GM12878 (cell line): ENCODE measurements around the gene VBP1. TPM values are rescaled to one million over a fixed set of nuclear protein-coding genes. Genes with fewer than 3 reads are reported as not detected.

Experiments used
- ATAC-seq: fragments of 200-7000 bp; cut with Tn5 transposase; 3 replicates; pipeline ENCODE4 v1.9.1; 2020; ENCODE audit warnings: mild to moderate bottlenecking, moderate library complexity
- BruUV-seq: library from RNA; stranded (reverse); fragments of 400-500 nt; replicated peaks from 2 replicates; lab custom pipeline; 2021; lab: Mats Ljungman, UMichigan
- CTCF ChIA-PET: fragments of 300-600 bp; sonication (Branson Sonifier 250); formaldehyde crosslinking; extraction: SDS; loops from one replicate; lab custom pipeline; 2021; ENCODE audit warnings: inconsistent platforms; lab: Yijun Ruan, JAX
- POLR2A ChIA-PET: fragments of 350-600 bp; formaldehyde crosslinking; extraction: SDS; loops from one replicate; lab custom pipeline; 2021; ENCODE audit warnings: inconsistent platforms; lab: Charles Lee
- RAD21 ChIA-PET: fragments of 300-600 bp; sonication (Branson Sonifier 250); formaldehyde crosslinking; loops from one replicate; lab custom pipeline; 2023; ENCODE audit warnings: antibody characterized with exemption; ENCODE audit not compliant: unreplicated experiment; lab: Charles Lee
- SMC1A ChIA-PET: fragments of 300-600 bp; sonication (Branson Sonifier 250); formaldehyde crosslinking; loops from one replicate; lab custom pipeline; 2023; ENCODE audit not compliant: unreplicated experiment, uncharacterized antibody; lab: Charles Lee
- DNase-seq: peaks from one replicate; pipeline ENCODE4 v3.0.0-alpha.2; 2011; ENCODE audit warnings: low read depth, low spot score
- FAIRE-seq: peaks from 3 replicates; lab custom pipeline; 2011; peaks lifted over from hg19 to GRCh38; lab: Jason Lieb, UNC
- H2AFZ ChIP-seq: 2 replicates; pipeline ENCODE4 v1.6.0; 2011; ENCODE audit warnings: low read depth, low read length, control low read depth; ENCODE audit not compliant: control insufficient read depth
- H3K27ac ChIP-seq: 2 replicates; pipeline ENCODE4 v1.5.1; 2011; ENCODE audit warnings: control low read depth; ENCODE audit not compliant: control insufficient read depth, insufficient read depth
- H3K27me3 ChIP-seq, 2 experiments: replicated peaks in 1 of 2; 2 replicates each; pipeline versions ENCODE4 v1.6.0 to v1.6.1; 2011; ENCODE audit warnings: low read length in 1 of 2; ENCODE audit not compliant: control insufficient read depth in 2 of 2, insufficient read depth in 2 of 2
- H3K36me3 ChIP-seq, 2 experiments: 2 replicates each; pipeline ENCODE4 v1.5.1; 2011; ENCODE audit warnings: low read length in 1 of 2; ENCODE audit not compliant: control insufficient read depth in 2 of 2, insufficient read depth in 2 of 2
- H3K4me1 ChIP-seq: 2 replicates; pipeline ENCODE4 v1.6.1; 2011; ENCODE audit warnings: mild to moderate bottlenecking, low read length, moderate library complexity, mixed read lengths; ENCODE audit not compliant: control insufficient read depth, insufficient read depth
- H3K4me2 ChIP-seq: 2 replicates; pipeline ENCODE4 v1.6.0; 2011; ENCODE audit warnings: control low read depth; ENCODE audit not compliant: control insufficient read depth, insufficient read depth
- H3K4me3 ChIP-seq: fragments of 200-600 bp; sonication (generic); 2 replicates; pipeline ENCODE4 v1.5.1; 2016
- H3K79me2 ChIP-seq: 2 replicates; pipeline ENCODE4 v1.6.0; 2011; ENCODE audit warnings: low read length; ENCODE audit not compliant: control insufficient read depth, insufficient read depth
- H3K9ac ChIP-seq: 2 replicates; pipeline ENCODE4 v1.8.0; 2011; ENCODE audit warnings: low read length, control low read depth, mixed read lengths; ENCODE audit not compliant: control insufficient read depth, insufficient read depth
- H3K9me3 ChIP-seq: replicated peaks from 3 replicates; pipeline ENCODE4 v1.5.1; 2011; ENCODE audit warnings: mild to moderate bottlenecking, low read length; ENCODE audit not compliant: control insufficient read depth, insufficient read depth
- H4K20me1 ChIP-seq: 2 replicates; pipeline ENCODE4 v1.6.0; 2011; ENCODE audit not compliant: control insufficient read depth, insufficient read depth
- FOXM1 ChIP-seq: IDR thresholded peaks from 2 replicates; pipeline ENCODE4 v1.6.1; 2012; ENCODE audit warnings: low read depth, mild to moderate bottlenecking, inconsistent platforms, low read length, moderate library complexity
- GATAD2B ChIP-seq: fragments of 450-650 bp; conservative IDR thresholded peaks from 2 replicates; pipeline ENCODE4 v1.6.1; 2017; ENCODE audit warnings: low read depth, mild to moderate bottlenecking, moderate library complexity
- MEF2B ChIP-seq: fragments of 450-650 bp; IDR thresholded peaks from 2 replicates; pipeline ENCODE4 v1.6.1; 2018; ENCODE audit warnings: mild to moderate bottlenecking, moderate library complexity; ENCODE audit not compliant: partially characterized antibody, poor library complexity, severe bottlenecking
- MYC ChIP-seq: IDR thresholded peaks from 2 replicates; pipeline ENCODE4 v1.6.1; 2011; ENCODE audit warnings: mild to moderate bottlenecking, low read length, moderate library complexity, inconsistent platforms; ENCODE audit not compliant: insufficient read depth, insufficient replicate concordance, insufficient read length, severe bottlenecking
- NR2C2 ChIP-seq: IDR thresholded peaks from 2 replicates; pipeline ENCODE4 v1.6.1; 2011; ENCODE audit warnings: borderline replicate concordance, low read depth; ENCODE audit not compliant: control insufficient read depth, insufficient read length
- POU2F2 ChIP-seq: IDR thresholded peaks from 3 replicates; pipeline ENCODE4 v1.6.1; 2011; ENCODE audit warnings: low read depth, mild to moderate bottlenecking, low read length, borderline replicate concordance
- SIX5 ChIP-seq: IDR thresholded peaks from 2 replicates; pipeline ENCODE4 v1.6.1; 2011; ENCODE audit warnings: mild to moderate bottlenecking, low read depth, low read length, moderate library complexity; ENCODE audit not compliant: severe bottlenecking
- SMARCA5 ChIP-seq: fragments of 450-650 bp; IDR thresholded peaks from 2 replicates; pipeline ENCODE4 v1.6.1; 2017; ENCODE audit warnings: mild to moderate bottlenecking
- TCF3 ChIP-seq: IDR thresholded peaks from 2 replicates; pipeline ENCODE4 v1.6.1; 2012; ENCODE audit warnings: low read depth, mild to moderate bottlenecking, low read length, borderline replicate concordance; ENCODE audit not compliant: insufficient read depth
- ZBED1 ChIP-seq: IDR thresholded peaks from 2 replicates; pipeline ENCODE4 v1.6.1; 2016; ENCODE audit warnings: borderline replicate concordance
- WGBS: methylation state at CpG from one replicate; pipeline ENCODE4 v1.1.6; 2016; ENCODE audit warnings: low lambda C conversion rate; ENCODE audit not compliant: insufficient replicate concordance, insufficient coverage; ENCODE audit errors: missing lambda C conversion rate; 5-methylcytosine and 5-hydroxymethylcytosine counted together
- in situ Hi-C: fragments of 300-500 bp; cut with MboI; formaldehyde crosslinking; loops from 9 replicates; pipeline ENCODE4 v1.14.3; 2018; ENCODE audit warnings: mixed read lengths
- intact Hi-C: fragments of 100-400 bp; cut with micrococcal nuclease; formaldehyde crosslinking; loops from one replicate; pipeline ENCODE4 v1.14.2; 2022; ENCODE audit not compliant: unreplicated experiment
- polyA plus RNA-seq, 11 experiments: library from polyadenylated mRNA; depleted of rRNA in 4 of 11; unstranded in 6 of 11; stranded (reverse) in 5 of 11; fragments of >200 nt; fragmentation: Nextera tagmentation in 4 of 11; fragmentation: Illumina TruSeq in 1 of 11; extraction: Ambion mirVana in 4 of 11; extraction: Trizol in 1 of 11; gene quantifications; 1 replicate in 1 of 11; 2 replicates in 10 of 11; pipeline versions ENCODE4 v1.2.1 to v1.2.3, GENCODE V29; 2011 to 2016; ENCODE audit warnings: inconsistent platforms in 2 of 11, missing spikeins in 2 of 11, low read depth in 1 of 11
- total RNA-seq, 4 experiments: library from RNA; depleted of rRNA in 3 of 4; stranded (reverse); fragments of >200 nt in 3 of 4; fragmentation: Illumina TruSeq in 1 of 4; extraction: Trizol in 1 of 4; gene quantifications; 2 replicates each; pipeline versions ENCODE4 v1.2.1 to v1.2.3, GENCODE V29; 2013 to 2021
- TF ChIP-seq, protein P1 (sequence below): fragments of 450-650 bp; conservative IDR thresholded peaks from 2 replicates; pipeline ENCODE4 v1.6.1; 2017; ENCODE audit warnings: mild to moderate bottlenecking, moderate library complexity
- TF ChIP-seq, protein P2 (sequence below): fragments of 450-650 bp; IDR thresholded peaks from 2 replicates; pipeline ENCODE4 v1.6.1; 2017; ENCODE audit warnings: mild to moderate bottlenecking, low read depth, inconsistent platforms; ENCODE audit not compliant: poor library complexity, severe bottlenecking
- TF ChIP-seq, protein P3 (sequence below): IDR thresholded peaks from 2 replicates; pipeline ENCODE4 v1.6.1; 2011; ENCODE audit warnings: mild to moderate bottlenecking, low read depth, low read length, moderate library complexity; ENCODE audit not compliant: insufficient replicate concordance
- TF ChIP-seq, protein P4 (sequence below): fragments of 450-650 bp; IDR thresholded peaks from 2 replicates; pipeline ENCODE4 v1.6.1; 2016; ENCODE audit warnings: mild to moderate bottlenecking

VBP1 gene
- total and polyA plus RNA-seq, 10 of the 15 experiments (the other 5 are each of a cell fraction or from before 2014, with no cell fraction given): 56.4 to 182 (median 102) TPM

DNA sequence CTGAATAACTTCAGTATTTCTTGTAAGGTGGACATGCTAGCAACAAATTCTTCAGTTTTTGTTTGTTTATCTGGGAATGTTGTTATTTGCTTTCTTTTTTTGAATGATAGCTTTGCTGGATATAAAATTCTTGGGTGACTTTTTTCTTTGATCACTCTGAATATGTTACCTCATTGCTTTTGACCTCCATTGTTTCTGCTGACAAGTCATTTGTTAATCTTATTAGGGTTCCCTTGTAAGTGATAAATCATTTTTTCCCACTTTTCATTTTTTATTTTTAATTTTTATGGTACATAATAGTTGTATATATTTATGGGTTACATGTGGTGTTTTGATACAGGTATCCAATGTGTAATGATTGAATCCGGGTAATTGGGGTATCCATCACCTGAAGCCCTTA is 54.7 kb downstream of the VBP1 start:
- Histone ChIP-seq H3K79me2 (no peaks in the 10 kb centered on the region), H3K9me3 (no peaks in the 10 kb centered on the region), H2AFZ (no peak overlapping the region), H3K4me3 (no peak overlapping the region), H3K27me3 (no peaks in the 10 kb centered on the region), H3K9ac (no peak overlapping the region), H3K4me2 (no peak overlapping the region), H3K36me3 (no peaks in the 10 kb centered on the region), H3K27ac (no peak overlapping the region), H4K20me1 (no peaks in the 10 kb centered on the region), H3K4me1 (no peaks in the 10 kb centered on the region)
- ATAC-seq: no peak
- FAIRE-seq: no peak
- ChIA-PET RAD21 (no interaction called here), POLR2A (no interaction called here), SMC1A (no interaction called here), CTCF (no interaction called here)
- no peak for DNase-seq
- intact Hi-C loops (no loop called here), in situ Hi-C loops (no loop called here)
- TF ChIP-seq, protein P1, sequence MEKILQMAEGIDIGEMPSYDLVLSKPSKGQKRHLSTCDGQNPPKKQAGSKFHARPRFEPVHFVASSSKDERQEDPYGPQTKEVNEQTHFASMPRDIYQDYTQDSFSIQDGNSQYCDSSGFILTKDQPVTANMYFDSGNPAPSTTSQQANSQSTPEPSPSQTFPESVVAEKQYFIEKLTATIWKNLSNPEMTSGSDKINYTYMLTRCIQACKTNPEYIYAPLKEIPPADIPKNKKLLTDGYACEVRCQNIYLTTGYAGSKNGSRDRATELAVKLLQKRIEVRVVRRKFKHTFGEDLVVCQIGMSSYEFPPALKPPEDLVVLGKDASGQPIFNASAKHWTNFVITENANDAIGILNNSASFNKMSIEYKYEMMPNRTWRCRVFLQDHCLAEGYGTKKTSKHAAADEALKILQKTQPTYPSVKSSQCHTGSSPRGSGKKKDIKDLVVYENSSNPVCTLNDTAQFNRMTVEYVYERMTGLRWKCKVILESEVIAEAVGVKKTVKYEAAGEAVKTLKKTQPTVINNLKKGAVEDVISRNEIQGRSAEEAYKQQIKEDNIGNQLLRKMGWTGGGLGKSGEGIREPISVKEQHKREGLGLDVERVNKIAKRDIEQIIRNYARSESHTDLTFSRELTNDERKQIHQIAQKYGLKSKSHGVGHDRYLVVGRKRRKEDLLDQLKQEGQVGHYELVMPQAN: no peak
- no peak for TF ChIP-seq GATAD2B
- TF ChIP-seq TCF3: no peak
- TF ChIP-seq FOXM1: no peak
- TF ChIP-seq, protein P2, sequence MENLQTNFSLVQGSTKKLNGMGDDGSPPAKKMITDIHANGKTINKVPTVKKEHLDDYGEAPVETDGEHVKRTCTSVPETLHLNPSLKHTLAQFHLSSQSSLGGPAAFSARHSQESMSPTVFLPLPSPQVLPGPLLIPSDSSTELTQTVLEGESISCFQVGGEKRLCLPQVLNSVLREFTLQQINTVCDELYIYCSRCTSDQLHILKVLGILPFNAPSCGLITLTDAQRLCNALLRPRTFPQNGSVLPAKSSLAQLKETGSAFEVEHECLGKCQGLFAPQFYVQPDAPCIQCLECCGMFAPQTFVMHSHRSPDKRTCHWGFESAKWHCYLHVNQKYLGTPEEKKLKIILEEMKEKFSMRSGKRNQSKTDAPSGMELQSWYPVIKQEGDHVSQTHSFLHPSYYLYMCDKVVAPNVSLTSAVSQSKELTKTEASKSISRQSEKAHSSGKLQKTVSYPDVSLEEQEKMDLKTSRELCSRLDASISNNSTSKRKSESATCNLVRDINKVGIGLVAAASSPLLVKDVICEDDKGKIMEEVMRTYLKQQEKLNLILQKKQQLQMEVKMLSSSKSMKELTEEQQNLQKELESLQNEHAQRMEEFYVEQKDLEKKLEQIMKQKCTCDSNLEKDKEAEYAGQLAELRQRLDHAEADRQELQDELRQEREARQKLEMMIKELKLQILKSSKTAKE: no peak
- TF ChIP-seq ZBED1: no peak
- TF ChIP-seq MEF2B: no peak
- TF ChIP-seq, protein P3, sequence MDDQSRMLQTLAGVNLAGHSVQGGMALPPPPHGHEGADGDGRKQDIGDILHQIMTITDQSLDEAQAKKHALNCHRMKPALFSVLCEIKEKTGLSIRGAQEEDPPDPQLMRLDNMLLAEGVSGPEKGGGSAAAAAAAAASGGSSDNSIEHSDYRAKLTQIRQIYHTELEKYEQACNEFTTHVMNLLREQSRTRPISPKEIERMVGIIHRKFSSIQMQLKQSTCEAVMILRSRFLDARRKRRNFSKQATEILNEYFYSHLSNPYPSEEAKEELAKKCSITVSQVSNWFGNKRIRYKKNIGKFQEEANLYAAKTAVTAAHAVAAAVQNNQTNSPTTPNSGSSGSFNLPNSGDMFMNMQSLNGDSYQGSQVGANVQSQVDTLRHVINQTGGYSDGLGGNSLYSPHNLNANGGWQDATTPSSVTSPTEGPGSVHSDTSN: no peak
- TF ChIP-seq, protein P4, sequence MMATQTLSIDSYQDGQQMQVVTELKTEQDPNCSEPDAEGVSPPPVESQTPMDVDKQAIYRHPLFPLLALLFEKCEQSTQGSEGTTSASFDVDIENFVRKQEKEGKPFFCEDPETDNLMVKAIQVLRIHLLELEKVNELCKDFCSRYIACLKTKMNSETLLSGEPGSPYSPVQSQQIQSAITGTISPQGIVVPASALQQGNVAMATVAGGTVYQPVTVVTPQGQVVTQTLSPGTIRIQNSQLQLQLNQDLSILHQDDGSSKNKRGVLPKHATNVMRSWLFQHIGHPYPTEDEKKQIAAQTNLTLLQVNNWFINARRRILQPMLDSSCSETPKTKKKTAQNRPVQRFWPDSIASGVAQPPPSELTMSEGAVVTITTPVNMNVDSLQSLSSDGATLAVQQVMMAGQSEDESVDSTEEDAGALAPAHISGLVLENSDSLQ: no peak
- TF ChIP-seq POU2F2: no peak
- no peak for TF ChIP-seq SMARCA5
- no peak for TF ChIP-seq MYC
- TF ChIP-seq SIX5: no peak
- TF ChIP-seq NR2C2: no peak
- 0% methylated on average over 1 of the region's 1 CpG for WGBS
- BruUV-seq: no TSS peak
